NCI-H2029 treated with DMSO at 0.1 percent for 48 hours (cell line): ENCODE data around the gene TRAM2.

Experiments used
- DNase-seq: peaks from one replicate; lab custom pipeline; 2025; lab: John Stamatoyannopoulos, UW

Gene TRAM2

DNA sequence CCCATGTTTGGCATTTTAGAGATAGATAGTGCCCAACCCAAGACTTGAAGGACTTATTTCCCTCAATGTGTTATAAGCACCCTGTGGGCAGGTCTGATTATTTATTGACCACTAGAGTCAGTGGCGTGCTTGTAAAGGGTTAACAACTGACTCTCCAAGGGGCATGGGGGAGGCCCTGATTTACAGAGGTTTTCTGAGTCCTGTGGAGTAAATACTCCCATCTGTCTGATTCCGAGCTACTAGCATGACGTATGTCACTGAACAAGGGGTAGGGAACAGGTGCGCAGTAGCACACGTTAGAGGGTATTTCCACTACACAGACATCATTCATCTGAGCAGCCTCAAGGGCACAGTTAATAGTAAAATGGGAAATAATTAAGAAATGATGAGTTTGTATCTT, 17.4 kb upstream of the TRAM2 start:
- DNase-seq: no peak

DNA sequence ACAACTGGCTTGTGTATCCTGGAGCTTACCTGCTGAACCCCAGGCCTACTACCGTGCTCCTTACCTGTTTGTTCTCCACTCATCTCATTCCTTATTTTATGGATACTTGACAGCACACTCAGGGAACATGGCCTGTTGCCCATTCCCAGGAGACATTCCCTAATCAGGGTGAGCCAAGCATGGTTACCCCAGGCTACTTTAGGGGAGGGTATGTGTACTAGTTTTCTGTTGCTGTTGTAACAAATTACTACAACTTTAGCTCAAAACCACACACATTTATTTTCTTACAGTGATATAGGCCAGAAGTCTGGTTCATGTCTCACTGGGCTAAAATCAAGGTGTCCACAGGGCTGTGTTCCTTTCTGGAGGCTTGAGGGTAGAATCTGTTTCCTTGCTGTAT, 15.0 kb upstream of the TRAM2 start:
- peak; percentile 45 for DNase-seq

GRCh38 chr6:52590152-52590891, 13.5 kb upstream of the TRAM2 start:
- DNase-seq: peak; percentile 25

DNA sequence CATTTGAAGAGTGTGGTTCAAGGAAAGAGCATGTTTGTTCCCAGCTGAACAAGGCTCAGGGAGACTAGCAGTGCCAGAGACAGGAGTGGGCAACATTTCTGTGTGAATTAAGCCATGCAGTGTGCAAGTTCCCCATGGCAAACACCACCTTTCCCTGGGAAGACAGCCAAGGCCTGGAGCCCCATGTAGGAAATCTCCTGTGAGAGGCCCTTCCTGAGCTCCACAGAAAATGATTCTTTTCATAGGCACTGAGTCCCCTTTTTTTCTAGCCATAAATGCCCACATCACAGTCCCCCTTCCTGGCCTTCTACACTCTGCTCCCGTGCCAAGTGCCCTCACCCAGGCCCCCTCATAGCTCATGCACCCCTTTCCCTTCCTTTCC, 11.8 kb upstream of the TRAM2 start:
- DNase-seq: no peak

DNA sequence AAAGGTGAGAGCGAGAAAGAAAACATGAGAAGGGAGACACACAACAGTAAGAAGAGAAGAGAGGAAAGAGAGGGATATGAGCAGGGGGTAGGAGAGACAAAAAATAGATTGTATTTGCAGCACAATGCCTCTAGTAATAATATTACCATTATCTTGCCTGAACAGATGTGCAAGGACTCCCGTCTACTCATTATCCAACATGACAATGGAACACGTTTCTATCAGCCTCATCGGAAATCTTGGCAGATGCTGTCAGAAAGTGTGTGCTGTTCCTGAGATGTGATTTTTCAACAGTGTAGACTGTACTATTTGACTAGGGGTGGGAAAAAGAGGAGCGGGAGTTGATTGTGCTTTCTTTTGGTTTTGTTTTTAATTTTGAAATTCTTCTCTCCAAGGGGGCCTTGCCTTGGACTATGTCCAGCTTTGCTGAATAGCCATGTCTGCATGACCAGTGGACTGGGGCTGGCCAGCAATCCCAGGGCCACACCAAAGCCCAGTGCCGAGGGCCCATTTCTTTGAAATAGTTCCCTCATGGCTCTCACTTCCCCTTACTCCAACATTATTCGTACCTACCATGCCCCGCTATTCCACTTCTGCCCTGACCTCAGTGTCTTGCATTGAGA, 11.3 kb upstream of the TRAM2 start:
- DNase-seq: no peak

GRCh38 chr6:52587001-52587400, 10.1 kb upstream of the TRAM2 start:
- DNase-seq: no peak

GRCh38 chr6:52584203-52584602, 7.3 kb upstream of the TRAM2 start:
- DNase-seq: no peak

DNA sequence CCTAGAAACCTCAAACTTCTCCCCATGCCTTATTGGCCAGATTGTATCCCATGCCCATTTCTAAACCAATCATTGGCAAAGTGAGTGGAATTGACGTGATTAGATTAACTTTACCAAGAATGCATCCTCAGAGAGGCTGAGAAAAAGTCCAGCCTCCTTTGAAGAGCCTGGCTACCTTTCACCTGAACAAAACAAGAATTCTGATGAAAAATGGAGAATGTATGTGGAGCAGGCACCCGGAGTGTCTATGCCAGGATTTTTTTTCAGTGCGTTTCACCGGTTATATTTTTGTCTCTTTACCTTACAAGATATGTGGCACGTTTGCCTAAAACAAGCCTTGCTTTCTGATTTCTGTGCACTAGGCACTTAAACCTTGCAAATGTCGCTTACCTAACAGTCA, 6.1 kb upstream of the TRAM2 start:
- DNase-seq: no peak

DNA sequence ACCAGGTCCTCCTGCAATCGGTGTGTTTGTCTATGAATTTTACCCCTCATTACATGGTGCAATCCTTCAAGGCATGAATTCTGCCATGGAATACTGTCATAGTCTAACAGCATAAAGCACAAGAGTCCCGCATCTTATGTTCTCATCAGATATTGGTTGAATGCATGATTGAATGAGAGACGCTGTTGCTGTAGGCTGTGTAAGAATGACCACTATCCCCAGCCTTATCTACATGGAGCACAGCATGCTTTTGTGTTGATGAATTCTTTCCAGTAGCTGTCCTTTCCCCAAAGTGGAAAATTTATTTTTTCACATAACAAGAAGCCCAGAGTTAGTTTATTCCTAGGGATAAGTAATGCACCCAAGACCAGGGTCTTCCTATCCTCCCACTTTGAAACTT, 5.6 kb upstream of the TRAM2 start:
- DNase-seq: no peak

GRCh38 chr6:52580905-52581304, 4.0 kb upstream of the TRAM2 start:
- DNase-seq: no peak

- DNase-seq: no peak
These were observed 2.3 kb upstream of the TRAM2 start for GRCh38 chr6:52579006-52579660.

DNA sequence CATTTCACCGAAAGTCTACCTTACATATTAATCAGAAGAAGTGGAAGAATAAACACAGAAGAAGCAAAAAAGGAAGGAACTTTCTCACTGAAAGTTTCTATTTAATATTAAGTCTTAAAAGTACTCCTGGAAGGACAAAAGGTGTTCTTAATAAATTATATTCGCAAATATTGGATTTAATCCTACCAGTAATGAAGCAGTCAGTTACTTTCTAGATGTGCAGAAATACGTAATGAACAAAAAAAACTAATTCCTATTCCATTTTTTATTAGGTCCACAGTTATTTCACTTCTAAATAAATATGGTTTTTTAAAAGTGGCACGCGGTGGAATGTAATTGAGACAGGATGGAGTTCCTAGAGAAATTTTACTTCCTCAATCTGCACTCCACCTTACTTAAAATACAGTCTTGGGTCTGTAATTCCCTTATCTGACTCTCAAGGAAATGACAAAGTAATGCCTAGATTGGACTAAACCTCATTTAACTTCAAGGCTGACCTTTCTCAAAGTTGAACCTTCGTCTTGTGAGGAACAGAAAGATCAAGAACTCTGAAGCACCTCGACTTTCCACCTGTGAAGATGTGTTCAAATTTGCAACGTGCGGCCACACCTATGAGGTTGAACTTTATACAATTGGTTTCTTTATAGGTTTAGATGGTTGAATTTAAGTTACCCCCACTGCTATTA, 1.1 kb upstream of the TRAM2 start:
- no peak for DNase-seq

DNA sequence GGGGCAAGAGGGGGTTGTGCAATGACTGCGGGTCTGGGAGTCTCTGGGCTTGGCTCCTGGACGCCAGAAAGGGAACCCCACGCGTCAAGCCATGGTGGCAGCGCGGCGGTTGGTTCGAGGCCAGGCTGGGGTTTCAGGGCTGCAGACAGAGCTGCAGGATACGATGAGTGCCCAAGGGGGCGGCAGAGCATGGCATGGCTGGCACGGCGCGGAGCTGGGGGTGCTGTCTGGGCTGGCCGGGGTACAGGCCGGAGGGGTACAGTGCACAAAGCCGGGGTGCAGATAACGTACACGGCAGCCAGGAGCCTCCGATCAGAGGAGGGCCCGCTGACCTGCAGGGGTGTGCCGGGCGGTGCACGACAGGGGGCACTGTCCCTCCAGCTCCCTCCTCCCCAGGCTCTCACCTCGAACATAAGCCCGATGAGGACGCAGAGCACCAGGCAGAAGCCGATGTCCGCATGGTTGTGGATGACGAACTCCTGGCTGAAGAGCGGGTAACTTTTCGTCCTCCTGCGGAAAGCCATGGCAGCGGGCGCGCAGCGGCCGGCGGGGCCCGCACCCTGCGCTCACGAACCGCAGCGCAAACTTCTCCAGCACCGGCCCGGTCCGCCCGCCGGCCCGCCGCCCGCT, 353 bp downstream of the TRAM2 start:
- peak; percentile 16 for DNase-seq

GRCh38 chr6:52576054-52576391, 837 bp downstream of the TRAM2 start:
- DNase-seq: no peak

GRCh38 chr6:52575502-52575892, 1.4 kb downstream of the TRAM2 start:
- no peak for DNase-seq

DNA sequence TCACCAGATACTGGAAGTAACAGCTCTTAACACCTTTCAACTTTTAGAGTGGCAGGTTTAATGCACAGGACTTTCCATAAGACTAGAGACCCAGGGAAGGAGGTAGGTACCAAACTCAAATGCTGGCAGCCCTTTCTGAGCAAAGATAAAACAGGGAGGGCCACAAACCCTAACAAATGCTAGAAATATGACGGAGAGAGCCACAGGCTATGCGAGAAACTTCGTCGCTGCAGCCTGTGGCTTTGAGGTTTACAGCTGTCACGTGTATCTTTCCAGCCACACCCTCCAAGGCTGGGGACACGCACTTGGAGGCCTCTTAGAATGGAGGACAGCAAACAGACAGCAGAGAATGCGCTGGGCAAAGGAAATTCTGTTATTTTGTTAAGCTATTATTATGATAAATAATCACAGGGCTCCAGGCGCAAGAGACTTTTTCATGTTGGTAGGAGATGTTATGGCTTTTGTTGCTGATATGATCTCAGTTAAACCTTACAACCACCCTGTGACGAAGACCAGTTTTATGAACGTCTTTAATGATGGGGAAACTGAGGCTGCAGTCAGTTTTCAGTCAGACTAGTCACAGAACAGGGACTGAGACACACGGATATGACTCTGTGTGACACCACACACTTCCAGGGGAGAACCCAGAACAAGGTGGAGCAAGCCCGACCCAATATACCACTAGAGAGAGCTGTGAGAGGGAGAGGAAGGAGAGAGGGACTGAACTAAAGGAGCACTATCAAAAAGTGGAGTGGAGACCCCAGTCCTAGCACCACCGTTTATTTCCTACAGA, 2.0 kb downstream of the TRAM2 start:
- DNase-seq: no peak

- no peak for DNase-seq
These were observed 3.6 kb downstream of the TRAM2 start for GRCh38 chr6:52573295-52573694.

DNA sequence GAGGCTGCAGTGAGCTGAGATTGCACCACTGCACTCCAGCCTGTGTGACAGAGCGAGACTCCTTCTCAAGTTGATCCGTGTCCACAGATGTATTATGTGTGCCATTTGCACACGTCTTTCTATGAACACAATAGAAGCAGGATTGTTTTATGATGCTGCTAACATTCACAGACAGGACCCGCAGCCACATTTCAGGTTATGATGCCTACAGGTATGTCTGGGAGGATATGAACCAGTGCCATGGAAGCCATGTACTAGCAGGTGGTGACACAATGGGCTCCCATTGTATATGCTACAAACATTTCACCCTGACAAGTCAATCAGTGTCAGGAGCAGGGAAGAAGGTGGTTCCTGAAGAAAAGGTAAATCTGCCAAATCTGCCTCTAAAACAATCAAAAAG, 4.3 kb downstream of the TRAM2 start:
- no peak for DNase-seq

- DNase-seq: no peak
These were observed 5.6 kb downstream of the TRAM2 start for GRCh38 chr6:52571099-52571755.

- DNase-seq: no peak
These were observed 6.6 kb downstream of the TRAM2 start for GRCh38 chr6:52570291-52570700.

- no peak for DNase-seq
These were observed 8.5 kb downstream of the TRAM2 start for GRCh38 chr6:52568320-52568719.
